Activated naive CD8-positive, alpha-beta T cell treated with anti-CD3 and anti-CD28 coated beads, Interleukin-2, amount 50 U/mL, for 24 hours (primary cell): Measurements from ENCODE around the gene UBXN1.

ENCODE experiments used
- ATAC-seq: fragments of 150-1000 bp; cut with Tn5 transposase; one replicate; pipeline ENCODE4 v1.10.0; 2021
- DNase-seq: peaks from one replicate; pipeline ENCODE4 v3.0.0; 2021
- H3K27ac Mint-ChIP-seq: one replicate; pipeline ENCODE4 v1.8.0; 2021; ENCODE audit warnings: mild to moderate bottlenecking, mixed read lengths
- H3K27me3 Mint-ChIP-seq: one replicate; pipeline ENCODE4 v1.8.0; 2021; ENCODE audit warnings: mixed read lengths
- H3K36me3 Mint-ChIP-seq: one replicate; pipeline ENCODE4 v1.8.0; 2021; ENCODE audit warnings: low read depth, mixed read lengths
- H3K4me1 Mint-ChIP-seq: one replicate; pipeline ENCODE4 v1.8.0; 2021; ENCODE audit warnings: mixed read lengths
- H3K4me3 Mint-ChIP-seq: one replicate; pipeline ENCODE4 v1.8.0; 2021; ENCODE audit warnings: mild to moderate bottlenecking, moderate library complexity, mixed read lengths
- H3K9me3 Mint-ChIP-seq: one replicate; pipeline ENCODE4 v1.8.0; 2021; ENCODE audit warnings: mixed read lengths

UBXN1 gene

DNA sequence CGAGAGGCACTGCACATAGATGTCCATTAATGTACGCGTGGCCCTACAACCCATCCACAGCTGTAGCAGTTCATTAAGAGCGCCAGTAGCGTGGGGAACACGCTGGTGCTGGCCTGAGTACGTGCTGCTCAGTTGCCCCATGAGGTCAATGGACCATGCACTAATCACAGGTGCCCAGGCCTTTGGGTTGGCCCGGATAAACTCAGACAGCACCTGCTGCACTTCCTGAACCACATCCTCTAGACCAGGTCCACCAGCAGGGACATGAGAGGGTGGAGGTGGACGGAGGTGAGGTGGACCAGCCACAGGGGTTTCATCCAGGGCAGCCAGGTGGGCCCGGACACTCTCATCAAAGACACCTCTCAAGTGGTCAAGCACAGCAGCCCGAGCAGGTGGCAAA is 29.4 kb downstream of the UBXN1 start:
- Mint-ChIP-seq H3K4me3 (no peak overlapping the region), H3K27ac (peak overlapping the region; percentile 63), H3K27me3 (no peaks in the 10 kb centered on the region), H3K9me3 (no peaks in the 10 kb centered on the region), H3K36me3 (peaks cover 15% of the 10 kb centered on the region), H3K4me1 (peaks cover 42% of the 10 kb centered on the region)
- ATAC-seq: no peak
- DNase-seq: no peak

DNA sequence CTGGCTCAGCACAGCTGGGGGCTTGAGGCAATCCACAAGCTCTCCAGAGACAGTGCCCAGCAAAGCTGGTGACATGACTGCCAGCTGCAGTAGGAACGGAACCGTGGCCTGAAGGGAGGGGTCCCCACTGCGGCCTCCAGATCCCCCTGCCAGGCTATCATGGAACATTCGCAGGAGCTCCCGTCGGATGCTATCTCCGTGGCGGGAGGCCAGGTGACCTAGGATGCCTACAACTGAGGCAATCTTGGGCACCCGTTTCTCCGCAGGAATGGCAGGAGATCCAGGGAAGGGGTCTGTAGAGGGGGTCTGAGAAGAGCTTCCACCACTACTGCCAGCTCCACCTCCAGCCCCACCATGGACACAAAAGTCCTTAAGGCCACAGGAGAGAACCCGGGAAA is 29.9 kb downstream of the UBXN1 start:
- ATAC-seq (no peak), DNase-seq (no peak)
- no peaks in the 10 kb centered on the region for H3K9me3 Mint-ChIP-seq
- H3K36me3 Mint-ChIP-seq: peaks cover 21% of the 10 kb centered on the region
- H3K4me1 Mint-ChIP-seq: peaks cover 42% of the 10 kb centered on the region
- H3K27me3 Mint-ChIP-seq: no peaks in the 10 kb centered on the region
- no peak overlapping the region for H3K4me3 Mint-ChIP-seq
- no peak overlapping the region for H3K27ac Mint-ChIP-seq

- Mint-ChIP-seq H3K27me3 (no peaks in the 10 kb centered on the region), H3K9me3 (no peaks in the 10 kb centered on the region), H3K4me3 (no peak overlapping the region), H3K4me1 (peaks cover 39% of the 10 kb centered on the region), H3K36me3 (peaks cover 21% of the 10 kb centered on the region), H3K27ac (peak overlapping the region; percentile 18)
- DNase-seq (no peak), ATAC-seq (no peak)
Observed at GRCh38 chr11:62648185-62648966, 30.5 kb downstream of the UBXN1 start.

DNA sequence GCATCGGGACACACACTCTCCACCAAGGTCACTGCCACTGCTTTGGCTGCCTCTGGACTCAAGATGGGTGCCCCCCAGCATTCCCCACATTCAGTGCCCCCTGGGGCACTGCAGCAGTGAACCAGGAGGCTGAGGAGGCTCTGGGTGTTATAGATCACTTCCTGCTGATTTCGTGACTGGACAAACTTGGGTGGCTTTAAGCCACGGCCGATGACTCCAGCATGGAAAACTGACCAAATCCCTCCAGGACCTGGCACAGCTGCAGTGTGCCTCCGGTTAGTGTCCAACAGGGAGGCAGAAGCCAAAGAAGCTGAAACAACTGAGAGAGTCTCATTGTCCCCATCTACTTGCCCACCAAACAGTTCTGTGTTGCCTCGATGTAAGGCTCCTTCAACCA is 31.3 kb downstream of the UBXN1 start:
- no peaks in the 10 kb centered on the region for H3K9me3 Mint-ChIP-seq
- H3K27me3 Mint-ChIP-seq: no peaks in the 10 kb centered on the region
- peaks cover 26% of the 10 kb centered on the region for H3K36me3 Mint-ChIP-seq
- peak overlapping the region; percentile 18 for H3K27ac Mint-ChIP-seq
- no peak for ATAC-seq
- DNase-seq: no peak
- no peak overlapping the region for H3K4me3 Mint-ChIP-seq
- peaks cover 37% of the 10 kb centered on the region for H3K4me1 Mint-ChIP-seq

GRCh38 chr11:62646825-62647608 is 31.9 kb downstream of the UBXN1 start:
- Mint-ChIP-seq H3K4me3 (peak overlapping the region; percentile 97), H3K27ac (peak overlapping the region; percentile 95), H3K4me1 (peaks cover 33% of the 10 kb centered on the region), H3K27me3 (no peaks in the 10 kb centered on the region), H3K36me3 (peaks cover 25% of the 10 kb centered on the region), H3K9me3 (no peaks in the 10 kb centered on the region)
- ATAC-seq (no peak), DNase-seq (no peak)

GRCh38 chr11:62645946-62646824 is 32.7 kb downstream of the UBXN1 start, which contains the start of gene GANAB:
Gene GANAB, minus strand, starts transcription at chr11:62646613. Its CDS starts 14 bp downstream, at chr11:62646599.
- ATAC-seq (peak; percentile 96), DNase-seq (peak; percentile 99)
- no peaks in the 10 kb centered on the region for H3K27me3 Mint-ChIP-seq
- H3K36me3 Mint-ChIP-seq: peaks cover 25% of the 10 kb centered on the region
- peaks cover 34% of the 10 kb centered on the region for H3K4me1 Mint-ChIP-seq
- no peaks in the 10 kb centered on the region for H3K9me3 Mint-ChIP-seq
- peak within 1 kb of the TSS; percentile 95 for H3K27ac Mint-ChIP-seq
- peak within 1 kb of the TSS; percentile 97 for H3K4me3 Mint-ChIP-seq

GRCh38 chr11:62645671-62645945 is 33.3 kb downstream of the UBXN1 start:
- Mint-ChIP-seq H3K27me3 (no peaks in the 10 kb centered on the region), H3K27ac (peak overlapping the region; percentile 95), H3K36me3 (peaks cover 25% of the 10 kb centered on the region), H3K9me3 (no peaks in the 10 kb centered on the region), H3K4me3 (peak overlapping the region; percentile 97), H3K4me1 (peaks cover 37% of the 10 kb centered on the region)
- DNase-seq: no peak
- ATAC-seq: no peak

GRCh38 chr11:62644220-62644619 is 34.7 kb downstream of the UBXN1 start:
- peak overlapping the region; percentile 57 for H3K27ac Mint-ChIP-seq
- DNase-seq (no peak), ATAC-seq (no peak)
- peaks cover 48% of the 10 kb centered on the region for H3K4me1 Mint-ChIP-seq
- peak overlapping the region; percentile 46 for H3K4me3 Mint-ChIP-seq
- H3K27me3 Mint-ChIP-seq: no peaks in the 10 kb centered on the region
- H3K9me3 Mint-ChIP-seq: no peaks in the 10 kb centered on the region
- H3K36me3 Mint-ChIP-seq: peaks cover 29% of the 10 kb centered on the region

DNA sequence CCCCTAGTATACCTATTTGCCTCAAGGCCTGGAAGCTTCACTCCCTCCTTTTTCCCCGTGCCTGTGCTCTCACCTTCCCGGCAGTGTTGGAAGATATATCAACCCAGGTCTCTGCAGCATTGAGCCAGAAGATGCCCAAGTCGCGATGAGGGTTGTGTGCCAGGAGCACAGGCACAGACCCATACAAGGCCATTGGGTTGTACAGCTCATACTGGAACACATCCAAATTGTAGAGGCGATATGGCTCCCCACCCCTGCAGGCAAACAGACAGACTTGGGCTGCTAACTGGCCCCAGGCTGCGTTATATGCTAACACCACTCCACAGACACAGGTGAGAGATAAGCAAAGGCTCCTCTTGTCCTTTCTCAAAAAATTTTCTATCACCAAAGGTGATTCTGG is 46.4 kb downstream of the UBXN1 start:
- DNase-seq (no peak), ATAC-seq (no peak)
- peaks cover 72% of the 10 kb centered on the region for H3K36me3 Mint-ChIP-seq
- H3K27me3 Mint-ChIP-seq: no peaks in the 10 kb centered on the region
- no peak overlapping the region for H3K4me3 Mint-ChIP-seq
- H3K9me3 Mint-ChIP-seq: no peaks in the 10 kb centered on the region
- no peak overlapping the region for H3K27ac Mint-ChIP-seq
- peaks cover 14% of the 10 kb centered on the region for H3K4me1 Mint-ChIP-seq

- H3K36me3 Mint-ChIP-seq: peaks cover 57% of the 10 kb centered on the region
- no peak for DNase-seq
- H3K27ac Mint-ChIP-seq: peak overlapping the region; percentile 32
- no peaks in the 10 kb centered on the region for H3K27me3 Mint-ChIP-seq
- peaks cover 3% of the 10 kb centered on the region for H3K4me1 Mint-ChIP-seq
- no peak overlapping the region for H3K4me3 Mint-ChIP-seq
- ATAC-seq: no peak
- no peaks in the 10 kb centered on the region for H3K9me3 Mint-ChIP-seq
Observed at GRCh38 chr11:62627713-62628112, 51.2 kb downstream of the UBXN1 start.
